Measurements from ENCODE around the gene ITSN2. TPM values are rescaled to one million over a fixed set of nuclear protein-coding genes. Genes with fewer than 3 reads are reported as not detected.

The ITSN2 gene
- total RNA-seq, 1 donor from 2014 or later, result 23.8 TPM

DNA sequence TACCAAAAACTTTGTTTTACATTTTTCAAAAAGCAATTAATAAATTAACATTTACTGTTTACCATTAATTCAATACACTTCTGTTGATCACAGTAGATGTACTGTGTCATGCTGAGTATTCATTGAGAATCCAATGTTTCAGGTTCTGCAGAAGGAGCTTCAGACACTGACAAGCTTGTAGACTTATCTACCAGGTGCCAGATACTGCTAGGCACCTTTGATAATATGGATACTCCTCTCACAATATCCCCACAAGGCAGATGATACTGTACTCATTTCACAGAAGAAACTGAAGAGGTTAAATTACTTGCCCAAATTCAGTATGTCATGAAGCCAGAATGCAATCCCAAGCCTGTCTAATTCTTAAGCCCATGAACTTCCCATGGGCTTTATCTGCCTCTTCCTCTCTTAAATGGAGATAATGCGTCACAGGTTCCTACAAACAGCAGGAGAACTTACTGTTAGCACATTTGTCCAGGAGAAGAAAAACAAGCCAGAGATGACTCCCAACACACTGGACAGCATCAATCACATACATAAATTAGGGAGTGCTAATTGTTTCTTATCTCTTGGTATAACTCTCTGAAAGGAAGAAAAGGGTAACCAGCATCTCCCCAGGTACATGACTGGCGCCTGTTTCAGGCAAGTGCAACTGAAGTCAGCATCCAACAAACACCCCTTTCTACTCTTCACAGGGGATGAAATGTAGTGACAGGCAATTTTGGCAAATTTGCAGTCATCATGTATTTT, 27.4 kb downstream of the ITSN2 start:
- no peak overlapping the region for H3K9ac ChIP-seq (ENCODE audit: low read length)
- no peak overlapping the region for H3K4me2 ChIP-seq (ENCODE audit: low read length)
- no peak overlapping the region for H3K4me3 ChIP-seq (ENCODE audit: insufficient read depth, low read depth, low read length)
- TF ChIP-seq, protein P1, sequence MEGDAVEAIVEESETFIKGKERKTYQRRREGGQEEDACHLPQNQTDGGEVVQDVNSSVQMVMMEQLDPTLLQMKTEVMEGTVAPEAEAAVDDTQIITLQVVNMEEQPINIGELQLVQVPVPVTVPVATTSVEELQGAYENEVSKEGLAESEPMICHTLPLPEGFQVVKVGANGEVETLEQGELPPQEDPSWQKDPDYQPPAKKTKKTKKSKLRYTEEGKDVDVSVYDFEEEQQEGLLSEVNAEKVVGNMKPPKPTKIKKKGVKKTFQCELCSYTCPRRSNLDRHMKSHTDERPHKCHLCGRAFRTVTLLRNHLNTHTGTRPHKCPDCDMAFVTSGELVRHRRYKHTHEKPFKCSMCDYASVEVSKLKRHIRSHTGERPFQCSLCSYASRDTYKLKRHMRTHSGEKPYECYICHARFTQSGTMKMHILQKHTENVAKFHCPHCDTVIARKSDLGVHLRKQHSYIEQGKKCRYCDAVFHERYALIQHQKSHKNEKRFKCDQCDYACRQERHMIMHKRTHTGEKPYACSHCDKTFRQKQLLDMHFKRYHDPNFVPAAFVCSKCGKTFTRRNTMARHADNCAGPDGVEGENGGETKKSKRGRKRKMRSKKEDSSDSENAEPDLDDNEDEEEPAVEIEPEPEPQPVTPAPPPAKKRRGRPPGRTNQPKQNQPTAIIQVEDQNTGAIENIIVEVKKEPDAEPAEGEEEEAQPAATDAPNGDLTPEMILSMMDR (IDR thresholded peaks at IDR 0.05; ENCODE audit: insufficient read depth, low read depth, low read length), result no peak
- TF ChIP-seq EZH2 (IDR thresholded peaks at IDR 0.05; ENCODE audit: insufficient read depth, low read length), result no peak
- H3K27me3 Mint-ChIP-seq (ENCODE audit: low read depth, unreplicated experiment), result no peaks in the 10 kb centered on the region
- H3K4me3 Mint-ChIP-seq (ENCODE audit: unreplicated experiment), result no peak overlapping the region
- no peak overlapping the region for H3K27ac ChIP-seq (ENCODE audit: low read depth, low read length)
- no peaks in the 10 kb centered on the region for H3K27me3 ChIP-seq (ENCODE audit: insufficient read depth, low read length)
- FAIRE-seq, result no peak
- peaks cover 3% of the 10 kb centered on the region for H3K4me1 ChIP-seq (ENCODE audit: insufficient read depth, low read length)
- H3K4me1 Mint-ChIP-seq (ENCODE audit: low read depth, unreplicated experiment), result peaks cover 2% of the 10 kb centered on the region
- peaks cover 48% of the 10 kb centered on the region for H4K20me1 ChIP-seq (ENCODE audit: insufficient read depth, low read length)
- H3K27ac Mint-ChIP-seq (ENCODE audit: unreplicated experiment), result no peak overlapping the region
- no peaks in the 10 kb centered on the region for H3K36me3 ChIP-seq (ENCODE audit: insufficient read depth, low read length)
- H3K9me3 ChIP-seq (ENCODE audit: insufficient read depth, low read depth, low read length), result no peaks in the 10 kb centered on the region
- no peak overlapping the region for H2AFZ ChIP-seq (ENCODE audit: low read depth, low read length)
- DNase-seq (ENCODE audit: low read depth), result no peak
- H3K79me2 ChIP-seq (ENCODE audit: insufficient read depth, low read length), result peaks cover 14% of the 10 kb centered on the region
- H3K36me3 Mint-ChIP-seq (ENCODE audit: low read depth, unreplicated experiment), result no peaks in the 10 kb centered on the region
- peaks cover 4% of the 10 kb centered on the region for H3K9me3 Mint-ChIP-seq (ENCODE audit: unreplicated experiment)

DNA sequence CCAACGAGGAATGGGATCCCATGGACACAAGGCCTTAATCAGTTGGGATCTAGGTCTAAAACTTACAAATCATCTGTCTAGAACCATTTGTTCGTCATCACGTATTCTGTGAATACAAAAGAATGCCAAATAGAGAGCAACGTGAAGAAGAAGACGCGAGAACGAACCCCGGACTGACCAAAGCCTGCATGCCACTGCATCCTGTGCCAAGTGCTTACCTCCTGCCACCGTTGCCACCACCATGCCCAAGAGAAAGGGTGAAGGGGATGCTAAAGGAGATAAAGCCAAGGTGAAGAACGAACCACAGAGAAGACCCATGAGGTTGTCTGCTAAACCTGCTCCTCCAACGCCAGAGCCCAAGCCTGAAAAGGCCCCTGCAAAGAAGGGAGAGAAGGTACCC, 30.2 kb downstream of the ITSN2 start:
- H3K79me2 ChIP-seq (ENCODE audit: insufficient read depth, low read length), result peaks cover 7% of the 10 kb centered on the region
- H3K27ac ChIP-seq (ENCODE audit: low read depth, low read length), result no peak overlapping the region
- H3K27me3 ChIP-seq (ENCODE audit: insufficient read depth, low read length), result no peaks in the 10 kb centered on the region
- no peak for FAIRE-seq
- no peak overlapping the region for H3K4me3 Mint-ChIP-seq (ENCODE audit: unreplicated experiment)
- H3K4me3 ChIP-seq (ENCODE audit: insufficient read depth, low read depth, low read length), result no peak overlapping the region
- peaks cover 42% of the 10 kb centered on the region for H4K20me1 ChIP-seq (ENCODE audit: insufficient read depth, low read length)
- peaks cover 3% of the 10 kb centered on the region for H3K9me3 Mint-ChIP-seq (ENCODE audit: unreplicated experiment)
- H3K9ac ChIP-seq (ENCODE audit: low read length), result no peak overlapping the region
- peaks cover 3% of the 10 kb centered on the region for H3K4me1 ChIP-seq (ENCODE audit: insufficient read depth, low read length)
- H3K36me3 ChIP-seq (ENCODE audit: insufficient read depth, low read length), result no peaks in the 10 kb centered on the region
- peaks cover 2% of the 10 kb centered on the region for H3K4me1 Mint-ChIP-seq (ENCODE audit: low read depth, unreplicated experiment)
- H3K27me3 Mint-ChIP-seq (ENCODE audit: low read depth, unreplicated experiment), result no peaks in the 10 kb centered on the region
- no peak overlapping the region for H2AFZ ChIP-seq (ENCODE audit: low read depth, low read length)
- no peak overlapping the region for H3K4me2 ChIP-seq (ENCODE audit: low read length)
- no peak overlapping the region for H3K27ac Mint-ChIP-seq (ENCODE audit: unreplicated experiment)
- no peaks in the 10 kb centered on the region for H3K36me3 Mint-ChIP-seq (ENCODE audit: low read depth, unreplicated experiment)
- TF ChIP-seq, protein P1 (IDR thresholded peaks at IDR 0.05; ENCODE audit: insufficient read depth, low read depth, low read length), result no peak
- no peak for TF ChIP-seq EZH2 (IDR thresholded peaks at IDR 0.05; ENCODE audit: insufficient read depth, low read length)
- DNase-seq (ENCODE audit: low read depth), result no peak
- H3K9me3 ChIP-seq (ENCODE audit: insufficient read depth, low read depth, low read length), result no peaks in the 10 kb centered on the region

DNA sequence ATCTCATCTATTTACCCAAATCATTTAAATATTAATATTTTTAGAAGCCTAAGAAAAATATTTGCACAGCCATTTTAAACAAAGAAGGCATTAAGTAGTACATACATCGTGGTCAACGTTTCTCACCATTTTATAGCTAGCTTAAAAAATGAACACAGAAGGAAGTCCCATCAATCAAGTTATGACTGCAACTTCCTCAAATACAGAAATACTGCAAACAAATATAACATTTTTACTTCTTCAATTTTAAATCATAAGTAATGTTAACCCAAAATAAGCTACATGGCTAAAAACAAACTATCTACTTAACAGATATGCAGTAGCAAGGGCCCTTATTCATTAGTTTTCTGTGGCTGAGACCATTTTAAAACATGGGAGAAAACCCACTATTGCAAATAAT, 30.6 kb downstream of the ITSN2 start:
- no peaks in the 10 kb centered on the region for H3K27me3 Mint-ChIP-seq (ENCODE audit: low read depth, unreplicated experiment)
- Histone ChIP-seq H3K36me3 (ENCODE audit: insufficient read depth, low read length) (no peaks in the 10 kb centered on the region), H2AFZ (ENCODE audit: low read depth, low read length) (no peak overlapping the region), H3K4me1 (ENCODE audit: insufficient read depth, low read length) (peaks cover 3% of the 10 kb centered on the region), H3K4me3 (ENCODE audit: insufficient read depth, low read depth, low read length) (no peak overlapping the region), H3K9me3 (ENCODE audit: insufficient read depth, low read depth, low read length) (no peaks in the 10 kb centered on the region), H3K27ac (ENCODE audit: low read depth, low read length) (no peak overlapping the region), H3K27me3 (ENCODE audit: insufficient read depth, low read length) (no peaks in the 10 kb centered on the region), H3K9ac (ENCODE audit: low read length) (no peak overlapping the region), H4K20me1 (ENCODE audit: insufficient read depth, low read length) (peaks cover 42% of the 10 kb centered on the region), H3K79me2 (ENCODE audit: insufficient read depth, low read length) (peaks cover 7% of the 10 kb centered on the region), H3K4me2 (ENCODE audit: low read length) (no peak overlapping the region)
- H3K4me1 Mint-ChIP-seq (ENCODE audit: low read depth, unreplicated experiment), result peaks cover 2% of the 10 kb centered on the region
- no peaks in the 10 kb centered on the region for H3K36me3 Mint-ChIP-seq (ENCODE audit: low read depth, unreplicated experiment)
- peaks cover 3% of the 10 kb centered on the region for H3K9me3 Mint-ChIP-seq (ENCODE audit: unreplicated experiment)
- no peak overlapping the region for H3K4me3 Mint-ChIP-seq (ENCODE audit: unreplicated experiment)
- DNase-seq (ENCODE audit: low read depth) (no peak), FAIRE-seq (no peak)
- no peak overlapping the region for H3K27ac Mint-ChIP-seq (ENCODE audit: unreplicated experiment)
- no peak for TF ChIP-seq EZH2 (IDR thresholded peaks at IDR 0.05; ENCODE audit: insufficient read depth, low read length)
- TF ChIP-seq, protein P1 (IDR thresholded peaks at IDR 0.05; ENCODE audit: insufficient read depth, low read depth, low read length), result no peak
